GM19025 (cell line): ENCODE results near the gene EEF1AKMT4.

Source experiments
- ATAC-seq: cut with Tn5 transposase; IDR thresholded peaks from one replicate; pipeline ENCODE4 v1.9.1; 2021; ENCODE audit warnings: mild to moderate bottlenecking, low read depth, moderate library complexity; ENCODE audit not compliant: unreplicated experiment

The EEF1AKMT4 gene

GRCh38 chr3:184235381-184236032, 14.0 kb upstream of the EEF1AKMT4 start:
- ATAC-seq = no peak

GRCh38 chr3:184236033-184236410, 13.4 kb upstream of the EEF1AKMT4 start:
- ATAC-seq = no peak

- no peak for ATAC-seq
These were observed 12.8 kb upstream of the EEF1AKMT4 start for GRCh38 chr3:184236636-184237035.

GRCh38 chr3:184237211-184237610, 12.3 kb upstream of the EEF1AKMT4 start:
- no peak for ATAC-seq

- no peak for ATAC-seq
These were observed 11.7 kb upstream of the EEF1AKMT4 start for GRCh38 chr3:184237807-184238206.

GRCh38 chr3:184238246-184238818, 11.1 kb upstream of the EEF1AKMT4 start:
- no peak for ATAC-seq

- ATAC-seq = no peak
These were observed 10.3 kb upstream of the EEF1AKMT4 start for GRCh38 chr3:184239221-184239620.

- ATAC-seq = no peak
These were observed 9.8 kb upstream of the EEF1AKMT4 start for GRCh38 chr3:184239708-184240107.

GRCh38 chr3:184240384-184241140, 8.9 kb upstream of the EEF1AKMT4 start:
- ATAC-seq = no peak

- no peak for ATAC-seq
These were observed 8.4 kb upstream of the EEF1AKMT4 start for GRCh38 chr3:184241141-184241446.

GRCh38 chr3:184241447-184242296, 7.8 kb upstream of the EEF1AKMT4 start:
- ATAC-seq = no peak

GRCh38 chr3:184242297-184242685, 7.2 kb upstream of the EEF1AKMT4 start:
- no peak for ATAC-seq

GRCh38 chr3:184248454-184249411, 739 bp upstream of the EEF1AKMT4 start, which contains the start of gene ALG3:
TSS of gene ALG3 (minus strand) at chr3:184248962. CDS start at chr3:184248940, 22 bp downstream.
- peak; percentile 1 for ATAC-seq

GRCh38 chr3:184250167-184250828, 826 bp downstream of the EEF1AKMT4 start:
- ATAC-seq = peak; percentile 47

- no peak for ATAC-seq
These were observed 6.0 kb downstream of the EEF1AKMT4 start for GRCh38 chr3:184255291-184256039.

GRCh38 chr3:184257083-184257915, 7.8 kb downstream of the EEF1AKMT4 start:
- ATAC-seq = no peak

- no peak for ATAC-seq
These were observed 9.5 kb downstream of the EEF1AKMT4 start for GRCh38 chr3:184258926-184259325.

GRCh38 chr3:184259396-184259877, 10.0 kb downstream of the EEF1AKMT4 start:
- no peak for ATAC-seq
